ENCODE data around the gene TBX3.

Gene TBX3

GRCh38 chr12:114682785-114683708 is 928 bp downstream of the TBX3 start:
- DNase-seq (ENCODE audit: low read depth), result no peak

GRCh38 chr12:114682106-114682784 is 1.7 kb downstream of the TBX3 start:
- DNase-seq (ENCODE audit: low read depth), result no peak

- DNase-seq (ENCODE audit: low read depth), result no peak
Observed at GRCh38 chr12:114681116-114681871, 2.7 kb downstream of the TBX3 start.

- no peak for DNase-seq (ENCODE audit: low read depth)
Observed at GRCh38 chr12:114680604-114681069, 3.3 kb downstream of the TBX3 start.

GRCh38 chr12:114679942-114680341 is 4.0 kb downstream of the TBX3 start:
- DNase-seq (ENCODE audit: low read depth), result no peak

GRCh38 chr12:114679452-114679875 is 4.5 kb downstream of the TBX3 start:
- DNase-seq (ENCODE audit: low read depth), result no peak

GRCh38 chr12:114678718-114679117 is 5.3 kb downstream of the TBX3 start:
- no peak for DNase-seq (ENCODE audit: low read depth)

- DNase-seq (ENCODE audit: low read depth), result no peak
Observed at GRCh38 chr12:114678028-114678427, 5.9 kb downstream of the TBX3 start.

GRCh38 chr12:114676142-114676741 is 7.7 kb downstream of the TBX3 start:
- no peak for DNase-seq (ENCODE audit: low read depth)

- no peak for DNase-seq (ENCODE audit: low read depth)
Observed at GRCh38 chr12:114674251-114675047, 9.5 kb downstream of the TBX3 start.

- no peak for DNase-seq (ENCODE audit: low read depth)
Observed at GRCh38 chr12:114673901-114674250, 10.1 kb downstream of the TBX3 start.

GRCh38 chr12:114673169-114673833 is 10.7 kb downstream of the TBX3 start:
- DNase-seq (ENCODE audit: low read depth), result no peak

- DNase-seq (ENCODE audit: low read depth), result no peak
Observed at GRCh38 chr12:114672817-114673168, 11.2 kb downstream of the TBX3 start.

GRCh38 chr12:114671443-114672411 is 12.2 kb downstream of the TBX3 start:
- no peak for DNase-seq (ENCODE audit: low read depth)

GRCh38 chr12:114671066-114671442 is 12.9 kb downstream of the TBX3 start:
- no peak for DNase-seq (ENCODE audit: low read depth)

GRCh38 chr12:114670291-114670980 is 13.5 kb downstream of the TBX3 start:
- DNase-seq (ENCODE audit: low read depth), result no peak

- DNase-seq (ENCODE audit: low read depth), result no peak
Observed at GRCh38 chr12:114669401-114670290, 14.3 kb downstream of the TBX3 start.

GRCh38 chr12:114668886-114669288 is 15.1 kb downstream of the TBX3 start:
- DNase-seq (ENCODE audit: low read depth), result no peak

Measured in CMK (cell line).